Smooth muscle cell (in vitro differentiated cells): Measurements from ENCODE around the gene PYM1. TPM values are rescaled to one million over a fixed set of nuclear protein-coding genes. Genes with fewer than 3 reads are reported as not detected.

Experiments used
- DNase-seq: peaks from one replicate; lab custom pipeline; 2025; ENCODE audit not compliant: unreplicated experiment; lab: John Stamatoyannopoulos, UW
- H2AFZ ChIP-seq: fragments of 200-600 bp; sonication (generic); 2 replicates; pipeline ENCODE4 v1.6.0; 2016; ENCODE audit warnings: antibody characterized with exemption, low read depth, mild to moderate bottlenecking
- H3F3A ChIP-seq: fragments of 200-600 bp; sonication (generic); 2 replicates; pipeline ENCODE4 v1.6.0; 2017; ENCODE audit warnings: antibody characterized with exemption, low read depth
- H3K27ac ChIP-seq: fragments of 200-600 bp; sonication (generic); 2 replicates; pipeline ENCODE4 v1.5.1; 2016; ENCODE audit warnings: low read depth, mild to moderate bottlenecking
- H3K27me3 ChIP-seq: fragments of 200-600 bp; sonication (generic); 2 replicates; pipeline ENCODE4 v1.6.1; 2016; ENCODE audit warnings: low read depth, mild to moderate bottlenecking
- H3K36me3 ChIP-seq: fragments of 200-600 bp; sonication (generic); 2 replicates; pipeline ENCODE4 v1.5.1; 2016; ENCODE audit warnings: low read depth
- H3K4me1 ChIP-seq: fragments of 200-600 bp; sonication (generic); 2 replicates; pipeline ENCODE4 v1.5.1; 2016; ENCODE audit warnings: low read depth
- H3K4me2 ChIP-seq: fragments of 200-600 bp; sonication (generic); 2 replicates; pipeline ENCODE4 v1.6.0; 2016; ENCODE audit warnings: mild to moderate bottlenecking
- H3K4me3 ChIP-seq: fragments of 200-600 bp; sonication (generic); 2 replicates; pipeline ENCODE4 v1.5.1; 2016; ENCODE audit warnings: mild to moderate bottlenecking
- H3K79me2 ChIP-seq: fragments of 200-600 bp; sonication (generic); 2 replicates; pipeline ENCODE4 v1.6.0; 2016; ENCODE audit warnings: low read depth, mild to moderate bottlenecking
- H3K9ac ChIP-seq: fragments of 200-600 bp; sonication (generic); 2 replicates; pipeline ENCODE4 v1.6.0; 2016; ENCODE audit warnings: low read depth
- H3K9me3 ChIP-seq: fragments of 200-600 bp; sonication (generic); replicated peaks from 2 replicates; pipeline ENCODE4 v1.5.1; 2016; ENCODE audit warnings: low read depth
- H4K20me1 ChIP-seq: fragments of 200-600 bp; sonication (generic); 2 replicates; pipeline ENCODE4 v1.6.0; 2016; ENCODE audit warnings: low read depth
- CTCF ChIP-seq: fragments of 200-600 bp; sonication (generic); IDR thresholded peaks from 2 replicates; pipeline ENCODE4 v1.5.1; 2017; ENCODE audit warnings: borderline replicate concordance, mild to moderate bottlenecking, antibody characterized with exemption; ENCODE audit not compliant: insufficient read depth, poor library complexity, severe bottlenecking
- whole genome bisulfite sequencing: methylation state at CpG from one replicate; pipeline ENCODE4 v1.1.7; 2016; ENCODE audit warnings: low lambda C conversion rate; 5-methylcytosine and 5-hydroxymethylcytosine counted together
- polyA plus RNA-seq: library from polyadenylated mRNA; unstranded; fragments of >200 nt; fragmentation: Nextera tagmentation; extraction: Ambion mirVana; gene quantifications from 2 replicates; pipeline ENCODE4 v1.2.1, GENCODE V29; 2016
- total RNA-seq: library from RNA; depleted of rRNA; stranded (reverse); fragments of >200 nt; gene quantifications from 2 replicates; pipeline ENCODE4 v1.2.3, GENCODE V29; 2014

PYM1 gene
- total and polyA plus RNA-seq, 2 experiments from 2014 or later = 28.6 to 51.2 TPM

GRCh38 chr12:55901881-55902490 lies 25.7 kb downstream of the PYM1 start:
- Histone ChIP-seq H3K27ac (no peak overlapping the region), H3K79me2 (peaks cover 7% of the 10 kb centered on the region), H3K27me3 (no peaks in the 10 kb centered on the region), H3F3A (no peaks in the 10 kb centered on the region), H3K36me3 (no peaks in the 10 kb centered on the region), H3K9ac (no peak overlapping the region), H3K9me3 (no peaks in the 10 kb centered on the region), H3K4me2 (no peak overlapping the region), H4K20me1 (no peaks in the 10 kb centered on the region), H2AFZ (no peak overlapping the region), H3K4me1 (no peaks in the 10 kb centered on the region), H3K4me3 (no peak overlapping the region)
- no peak for DNase-seq
- no peak for TF ChIP-seq CTCF
- 97% methylated on average over 7 of the region's 7 CpGs for WGBS

- no peaks in the 10 kb centered on the region for H3K4me1 ChIP-seq
- H3K27ac ChIP-seq = peak overlapping the region; percentile 75
- H2AFZ ChIP-seq = no peak overlapping the region
- H3K4me3 ChIP-seq = no peak overlapping the region
- no peak for TF ChIP-seq CTCF
- 17% methylated on average over 2 of the region's 2 CpGs for WGBS
- no peaks in the 10 kb centered on the region for H3K27me3 ChIP-seq
- no peak overlapping the region for H3K9ac ChIP-seq
- H3F3A ChIP-seq = no peaks in the 10 kb centered on the region
- peak overlapping the region; percentile 50 for H3K4me2 ChIP-seq
- no peak for DNase-seq
- no peaks in the 10 kb centered on the region for H3K9me3 ChIP-seq
- no peaks in the 10 kb centered on the region for H3K79me2 ChIP-seq
- H4K20me1 ChIP-seq = no peaks in the 10 kb centered on the region
- no peaks in the 10 kb centered on the region for H3K36me3 ChIP-seq
These were observed 28.6 kb downstream of the PYM1 start for GRCh38 chr12:55899082-55899481.

GRCh38 chr12:55893723-55894122 lies 34.0 kb downstream of the PYM1 start:
- WGBS = 97% methylated on average over 1 of the region's 1 CpG
- no peak for TF ChIP-seq CTCF
- no peaks in the 10 kb centered on the region for H4K20me1 ChIP-seq
- no peaks in the 10 kb centered on the region for H3K79me2 ChIP-seq
- no peaks in the 10 kb centered on the region for H3K36me3 ChIP-seq
- no peak overlapping the region for H3K27ac ChIP-seq
- no peak overlapping the region for H3K4me3 ChIP-seq
- H3K9ac ChIP-seq = no peak overlapping the region
- no peak overlapping the region for H2AFZ ChIP-seq
- H3K4me1 ChIP-seq = no peaks in the 10 kb centered on the region
- DNase-seq = no peak
- H3K9me3 ChIP-seq = no peaks in the 10 kb centered on the region
- no peak overlapping the region for H3K4me2 ChIP-seq
- no peaks in the 10 kb centered on the region for H3F3A ChIP-seq
- no peaks in the 10 kb centered on the region for H3K27me3 ChIP-seq

- no peaks in the 10 kb centered on the region for H3K27me3 ChIP-seq
- 98% methylated on average over 4 of the region's 4 CpGs for WGBS
- H3K4me3 ChIP-seq = no peak overlapping the region
- H3F3A ChIP-seq = no peaks in the 10 kb centered on the region
- no peak for DNase-seq
- no peak for TF ChIP-seq CTCF
- H3K9me3 ChIP-seq = no peaks in the 10 kb centered on the region
- no peak overlapping the region for H3K27ac ChIP-seq
- H3K79me2 ChIP-seq = no peaks in the 10 kb centered on the region
- no peak overlapping the region for H3K4me2 ChIP-seq
- no peaks in the 10 kb centered on the region for H4K20me1 ChIP-seq
- H3K4me1 ChIP-seq = no peaks in the 10 kb centered on the region
- H2AFZ ChIP-seq = no peak overlapping the region
- H3K36me3 ChIP-seq = no peaks in the 10 kb centered on the region
- no peak overlapping the region for H3K9ac ChIP-seq
These were observed 36.4 kb downstream of the PYM1 start for GRCh38 chr12:55891310-55891709.
